Stimulated activated CD8-positive, alpha-beta memory T cell treated with anti-CD3 and anti-CD28 coated beads, Interleukin-4, amount 100 ng/mL, for 4 hours (primary cell): ENCODE measurements around the gene SYT3.
A peak's percentile ranks its signal among the peaks of the same experiment; 100 is the strongest.

Source experiments
- DNase-seq, 2 donors: peaks; one replicate each; pipeline ENCODE4 v3.0.0-alpha.2; 2020; ENCODE audit warnings: low read depth in 2 of 2, low spot score in 1 of 2

The SYT3 gene

GRCh38 chr19:50662651-50663481 is 23.2 kb upstream of the SYT3 start:
- DNase-seq, result no peak

- DNase-seq, result no peak
Measured at GRCh38 chr19:50661766-50662650, 22.3 kb upstream of the SYT3 start.

DNA sequence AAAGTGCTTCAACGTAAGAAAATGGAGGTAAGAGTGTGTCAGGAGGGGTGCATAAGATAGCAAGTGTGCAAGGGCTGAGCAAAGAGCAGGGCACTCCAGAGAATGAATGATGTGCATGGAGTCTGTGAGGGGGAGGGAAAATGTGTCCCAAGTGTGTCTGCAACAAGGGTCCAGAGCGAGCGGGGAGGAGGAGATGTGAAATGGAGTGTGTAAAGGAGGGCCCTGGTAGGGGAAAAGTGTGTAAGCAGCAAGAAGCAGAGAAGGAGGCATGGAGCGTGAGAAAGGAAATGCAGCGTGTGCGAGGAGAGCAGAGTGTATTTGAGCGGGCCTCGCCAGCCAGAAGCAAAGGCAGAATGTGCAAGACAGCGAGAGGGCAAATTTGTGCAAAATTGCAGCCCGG is 21.3 kb upstream of the SYT3 start:
- no peak for DNase-seq

GRCh38 chr19:50660088-50660366 is 20.3 kb upstream of the SYT3 start:
- DNase-seq, result no peak

DNA sequence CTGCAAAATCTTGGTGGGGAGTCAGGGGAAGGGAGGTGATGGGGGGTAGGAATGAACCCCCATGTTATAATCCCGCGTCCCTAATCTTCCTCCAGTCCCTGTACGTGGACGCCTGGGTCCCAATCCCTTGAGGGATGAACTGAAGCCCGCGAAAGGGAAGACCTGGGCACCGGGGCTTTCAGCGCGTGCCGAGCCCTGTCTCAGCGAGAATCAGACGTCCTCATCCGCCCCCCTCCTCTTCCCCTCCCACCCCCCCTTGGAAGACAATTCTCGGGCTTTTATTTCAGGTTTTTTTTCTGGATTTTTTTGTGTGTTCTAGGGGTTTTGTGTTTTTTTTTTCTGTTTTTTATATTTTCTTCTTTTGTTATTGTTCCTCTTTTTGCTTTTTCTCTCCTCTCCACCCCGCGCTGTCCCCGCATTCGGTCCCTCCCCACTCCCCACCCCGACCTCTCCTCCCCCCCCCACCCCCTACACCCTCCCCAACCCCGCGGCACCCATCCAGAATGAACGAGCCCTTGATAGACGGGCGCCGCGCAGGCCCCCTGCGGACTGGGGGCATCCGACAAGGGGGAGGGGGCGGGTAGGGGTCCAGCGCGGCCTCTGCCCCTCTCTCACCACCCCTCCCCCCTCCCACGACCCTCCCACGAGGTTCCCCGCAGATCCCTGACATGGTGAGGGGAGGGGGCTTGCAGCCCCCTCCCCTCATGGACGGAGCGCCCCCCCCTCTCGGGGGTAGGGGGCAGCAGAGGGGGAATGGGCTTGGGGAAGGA is 19.8 kb upstream of the SYT3 start:
- DNase-seq, result no peak

GRCh38 chr19:50658441-50659317 is 19.0 kb upstream of the SYT3 start:
- peak in 1 of 2 donors; percentile 40 for DNase-seq

- DNase-seq, result peak; percentile 63 to 75
Measured at GRCh38 chr19:50657712-50658440, 18.2 kb upstream of the SYT3 start.

- no peak for DNase-seq
Measured at GRCh38 chr19:50657222-50657669, 17.6 kb upstream of the SYT3 start.

GRCh38 chr19:50654882-50655281 is 15.2 kb upstream of the SYT3 start:
- no peak for DNase-seq

DNA sequence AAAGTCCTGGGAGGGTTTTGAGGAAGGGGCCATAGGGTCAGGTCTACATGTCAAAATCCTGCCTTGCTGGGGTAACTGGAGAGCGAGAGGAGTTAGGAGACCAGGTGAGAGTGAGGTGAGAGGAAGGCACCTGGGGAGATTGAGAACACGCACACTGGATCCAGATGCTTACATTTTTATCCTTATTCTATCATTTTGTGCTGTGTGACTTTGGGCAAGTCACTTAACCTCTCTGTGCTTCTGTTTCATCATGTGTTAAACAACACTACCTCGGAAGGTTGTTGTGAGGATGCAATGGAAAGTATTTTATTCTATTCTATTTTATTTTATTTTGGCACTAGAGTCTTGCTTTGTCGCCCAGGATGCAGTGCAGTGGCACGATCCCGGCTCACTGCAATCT is 13.0 kb upstream of the SYT3 start:
- no peak for DNase-seq

DNA sequence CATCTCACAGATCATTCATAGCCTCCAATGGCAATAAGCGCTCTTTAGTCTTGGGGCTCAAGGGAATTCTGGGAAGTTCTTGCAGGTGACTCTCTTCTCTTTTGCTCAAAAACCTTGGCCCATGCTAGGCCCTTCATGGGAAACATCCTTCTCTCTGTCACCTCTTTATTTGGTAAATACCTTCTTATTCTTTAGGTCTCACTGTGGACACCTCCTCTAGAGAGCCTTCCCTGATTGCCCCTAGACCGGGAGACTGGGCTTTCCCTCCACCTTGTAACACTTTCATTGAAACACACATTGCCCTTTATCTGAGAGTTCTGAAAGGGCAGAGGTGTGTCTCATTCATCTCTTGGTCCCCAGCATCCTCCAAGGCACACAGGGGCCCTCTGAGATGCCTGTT is 11.5 kb upstream of the SYT3 start:
- DNase-seq, result no peak

GRCh38 chr19:50649433-50650391 is 10.0 kb upstream of the SYT3 start, which contains the start of gene C19orf81:
TSS of gene C19orf81 (plus strand) at chr19:50649445. CDS start at chr19:50649445, 0 bp downstream.
- no peak for DNase-seq

- no peak for DNase-seq
Measured at GRCh38 chr19:50648659-50649058, 9.0 kb upstream of the SYT3 start.

GRCh38 chr19:50647879-50648615 is 8.4 kb upstream of the SYT3 start:
- no peak for DNase-seq

GRCh38 chr19:50646074-50646807 is 6.6 kb upstream of the SYT3 start:
- DNase-seq, result no peak

DNA sequence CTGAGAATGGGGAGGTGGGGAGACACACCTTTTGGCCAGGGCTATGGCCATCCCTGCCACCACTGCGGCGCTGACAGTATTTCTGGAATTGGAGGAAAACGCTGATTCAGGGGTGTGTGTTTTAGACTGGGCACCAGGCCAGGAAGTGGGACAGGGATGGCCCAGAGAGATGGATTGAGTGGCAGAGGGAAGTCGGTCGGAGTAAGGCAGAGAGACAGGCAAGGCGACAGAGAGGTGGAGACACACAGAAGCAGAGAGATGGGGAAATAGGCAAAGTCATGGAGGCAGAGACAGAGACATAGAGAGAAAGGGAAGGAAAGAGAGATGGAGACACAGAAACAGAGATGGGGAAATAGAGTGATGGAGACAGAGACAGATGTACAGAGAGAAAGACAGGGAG is 5.4 kb upstream of the SYT3 start:
- DNase-seq, result no peak

DNA sequence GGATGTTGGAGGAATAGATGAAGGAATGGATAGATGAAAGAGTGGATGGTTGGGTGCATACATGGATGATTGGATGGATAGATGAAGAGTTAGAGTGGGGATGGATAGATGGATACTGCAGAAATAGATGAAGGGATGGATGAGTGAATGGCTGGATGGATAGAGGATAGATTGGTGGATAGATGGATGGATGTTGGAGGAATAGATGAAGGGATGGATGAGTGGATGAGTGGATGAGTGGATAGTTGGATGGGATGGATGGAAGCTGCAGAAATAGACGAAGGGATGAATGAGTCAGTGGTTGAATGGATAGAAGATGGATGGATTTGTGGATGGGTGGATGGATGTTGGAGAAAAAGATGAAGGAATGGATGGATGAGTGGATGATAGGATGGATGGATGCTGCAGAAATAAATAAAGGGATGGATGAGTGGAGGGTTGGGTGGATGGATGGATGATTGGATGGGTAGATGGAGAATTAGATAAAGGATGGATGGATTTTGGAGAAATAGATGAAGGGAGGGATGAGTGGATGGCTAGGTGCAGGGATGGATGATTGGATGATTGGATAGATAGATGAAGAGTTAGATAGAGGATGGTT is 4.7 kb upstream of the SYT3 start:
- DNase-seq, result no peak
